ENCODE data around the gene OR1D5. TPM values are rescaled to one million over a fixed set of nuclear protein-coding genes. Genes with fewer than 3 reads are reported as not detected.
A peak's percentile ranks its signal among the peaks of the same experiment; 100 is the strongest.

Gene OR1D5
- total RNA-seq, 2 donors from 2014 or later: not detected

DNA sequence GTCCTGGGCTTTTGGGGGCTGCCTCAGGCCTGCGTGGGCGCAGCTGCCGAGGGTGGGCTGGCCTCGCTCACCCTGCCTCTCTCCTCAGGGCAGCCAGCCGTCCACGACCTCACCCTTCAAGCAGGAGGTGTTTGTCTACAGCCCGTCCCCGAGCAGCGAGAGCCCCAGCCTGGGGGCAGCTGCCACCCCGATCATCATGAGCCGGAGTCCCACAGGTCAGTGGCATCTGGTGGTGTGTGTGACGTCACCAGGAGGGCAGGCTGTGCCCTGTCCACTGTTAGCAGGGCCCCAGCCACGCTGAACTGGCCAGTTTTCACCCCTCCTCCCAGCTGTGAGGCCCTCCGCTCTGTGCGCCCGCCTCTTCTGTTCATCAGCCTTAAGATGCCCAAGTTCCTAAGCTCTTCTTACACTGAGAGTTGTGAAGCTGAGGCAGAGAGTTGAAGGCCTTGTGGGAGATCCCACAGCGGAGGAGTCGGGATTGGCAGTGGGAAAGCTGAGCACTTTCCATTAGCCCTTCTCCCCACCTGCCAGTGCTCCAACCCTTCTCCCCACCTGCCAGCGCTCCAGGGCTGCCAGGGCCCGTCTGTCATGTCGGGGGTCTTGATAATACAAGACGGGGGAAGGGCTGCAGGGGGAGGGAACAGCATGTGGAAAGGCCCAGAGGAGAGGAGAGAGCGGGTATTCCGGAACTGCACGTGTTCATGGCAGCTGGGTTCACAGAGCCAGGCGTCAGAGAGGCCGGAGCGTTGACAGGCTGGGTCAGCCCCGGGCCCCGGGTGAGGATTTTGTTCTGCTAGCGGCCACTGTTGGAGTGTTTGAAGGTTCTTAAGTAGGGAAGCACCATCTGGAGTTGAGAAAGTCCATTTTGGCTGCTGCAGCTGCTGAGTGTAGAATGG is 36.3 kb downstream of the OR1D5 start:
- Mint-ChIP-seq H3K4me3 (no peak overlapping the region), H3K27ac (no peak overlapping the region), H3K27me3 (no peaks in the 10 kb centered on the region), H3K36me3 (peaks cover 22% of the 10 kb centered on the region), H3K9me3 (peaks cover 9% of the 10 kb centered on the region), H3K4me1 (ENCODE audit: low read depth in 2 of 2) (peaks cover 15 to 17% of the 10 kb centered on the region in 2 donors)
- DNase-seq (ENCODE audit: low spot score): no peak
- ATAC-seq: no peak

DNA sequence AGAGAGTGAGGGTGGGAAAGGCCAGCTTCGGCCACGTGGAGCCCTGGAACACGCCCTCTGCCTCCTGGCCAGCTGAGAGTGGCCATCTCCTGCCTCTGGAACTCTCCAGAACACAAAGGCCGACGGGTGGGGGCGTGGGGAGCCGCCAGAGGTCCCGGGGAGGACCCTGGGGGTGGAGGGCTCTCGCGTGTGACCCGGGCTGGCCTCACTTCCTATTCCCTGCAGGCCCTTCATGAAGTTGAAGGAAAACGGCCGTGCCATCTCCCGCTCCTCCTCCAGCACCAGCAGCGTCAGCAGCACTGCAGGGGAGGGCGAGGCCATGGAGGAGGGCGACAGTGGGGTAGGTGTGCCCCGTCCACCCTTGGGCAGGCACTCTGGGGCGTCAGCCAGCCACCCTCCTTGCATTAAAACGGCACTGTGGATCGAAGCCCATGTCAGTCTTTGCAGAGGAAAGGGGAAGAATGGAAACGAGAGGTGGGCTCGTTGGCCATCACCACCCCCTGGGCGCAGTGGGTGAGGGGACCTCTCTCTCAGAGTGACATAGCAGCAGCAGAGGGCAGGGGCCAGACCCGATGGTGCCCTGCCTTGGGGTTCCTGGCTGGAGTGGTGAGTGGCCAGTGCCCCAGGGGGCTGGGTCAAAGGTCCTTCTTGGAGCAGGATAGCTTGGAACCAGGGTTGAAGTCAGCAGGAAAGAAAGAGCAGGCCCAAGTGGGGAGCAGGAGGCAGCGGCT is 37.1 kb downstream of the OR1D5 start:
- Mint-ChIP-seq H3K4me1 (ENCODE audit: low read depth in 2 of 2) (peaks cover 15 to 20% of the 10 kb centered on the region in 2 donors), H3K9me3 (peaks cover 9% of the 10 kb centered on the region), H3K27ac (no peak overlapping the region), H3K36me3 (peaks cover 23% of the 10 kb centered on the region), H3K4me3 (no peak overlapping the region), H3K27me3 (no peaks in the 10 kb centered on the region)
- ATAC-seq: no peak
- DNase-seq (ENCODE audit: low spot score): peak; percentile 44

DNA sequence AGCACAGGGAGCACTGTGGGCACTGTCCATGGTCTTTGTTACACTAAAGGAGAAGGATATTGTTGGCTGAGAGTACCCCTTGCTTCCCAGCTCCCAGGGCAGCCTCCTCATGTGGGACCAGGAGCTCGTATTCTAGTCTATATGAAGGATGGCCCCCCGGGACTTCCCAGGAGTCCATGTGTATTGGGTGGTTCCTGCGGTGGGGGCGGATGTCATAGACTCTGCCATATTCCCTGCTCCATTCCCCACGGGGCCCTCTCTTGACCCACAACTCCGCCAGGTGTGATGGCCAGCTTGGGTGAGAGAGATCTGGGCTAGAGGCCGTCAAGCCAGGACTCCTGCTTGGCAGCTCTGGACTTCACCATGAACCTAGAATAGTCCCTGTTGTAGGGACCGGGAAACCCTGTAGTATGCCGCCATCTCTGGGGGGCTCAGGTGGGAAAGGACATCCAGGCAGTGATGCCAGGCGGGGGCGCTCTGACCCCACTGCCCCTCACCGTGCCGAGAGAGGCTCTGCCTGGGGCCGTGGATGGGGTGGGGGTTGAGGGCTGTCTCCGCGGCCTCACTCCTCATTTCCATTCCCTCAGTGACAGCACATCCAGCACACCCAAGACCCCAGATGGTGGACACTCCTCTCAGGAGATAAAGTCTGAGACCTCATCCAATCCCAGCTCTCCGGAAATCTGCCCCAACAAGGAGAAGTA is 37.8 kb downstream of the OR1D5 start:
- no peaks in the 10 kb centered on the region for H3K27me3 Mint-ChIP-seq
- H3K36me3 Mint-ChIP-seq: peaks cover 30% of the 10 kb centered on the region
- DNase-seq (ENCODE audit: low spot score) (peak; percentile 52), ATAC-seq (no peak)
- peaks cover 15 to 20% of the 10 kb centered on the region in 2 donors for H3K4me1 Mint-ChIP-seq (ENCODE audit: low read depth in 2 of 2)
- H3K9me3 Mint-ChIP-seq: peaks cover 9% of the 10 kb centered on the region
- H3K27ac Mint-ChIP-seq: no peak overlapping the region
- H3K4me3 Mint-ChIP-seq: no peak overlapping the region

DNA sequence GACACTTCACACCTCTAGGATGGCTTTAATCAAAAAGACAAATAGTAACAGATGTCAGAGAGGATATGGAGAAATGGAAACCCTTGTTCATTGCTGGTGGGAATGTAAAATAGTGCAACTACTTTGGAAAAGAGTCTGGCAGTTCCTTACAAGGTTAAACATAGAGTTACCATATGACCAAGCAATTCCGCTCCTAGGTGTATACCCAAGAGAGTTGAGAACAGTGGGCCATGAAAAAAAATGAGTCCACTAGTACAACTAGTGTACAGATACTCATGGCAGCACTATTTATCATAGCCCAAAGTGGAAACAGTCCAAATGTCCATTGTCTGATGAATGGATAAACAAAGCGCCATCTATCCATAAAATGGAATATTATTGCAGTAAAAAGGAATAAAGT is 39.1 kb downstream of the OR1D5 start:
- H3K27ac Mint-ChIP-seq: no peak overlapping the region
- DNase-seq (ENCODE audit: low spot score) (no peak), ATAC-seq (no peak)
- peaks cover 9% of the 10 kb centered on the region for H3K9me3 Mint-ChIP-seq
- H3K4me1 Mint-ChIP-seq (ENCODE audit: low read depth in 2 of 2): peaks cover 15 to 20% of the 10 kb centered on the region in 2 donors
- peaks cover 30% of the 10 kb centered on the region for H3K36me3 Mint-ChIP-seq
- H3K27me3 Mint-ChIP-seq: no peaks in the 10 kb centered on the region
- H3K4me3 Mint-ChIP-seq: no peak overlapping the region

DNA sequence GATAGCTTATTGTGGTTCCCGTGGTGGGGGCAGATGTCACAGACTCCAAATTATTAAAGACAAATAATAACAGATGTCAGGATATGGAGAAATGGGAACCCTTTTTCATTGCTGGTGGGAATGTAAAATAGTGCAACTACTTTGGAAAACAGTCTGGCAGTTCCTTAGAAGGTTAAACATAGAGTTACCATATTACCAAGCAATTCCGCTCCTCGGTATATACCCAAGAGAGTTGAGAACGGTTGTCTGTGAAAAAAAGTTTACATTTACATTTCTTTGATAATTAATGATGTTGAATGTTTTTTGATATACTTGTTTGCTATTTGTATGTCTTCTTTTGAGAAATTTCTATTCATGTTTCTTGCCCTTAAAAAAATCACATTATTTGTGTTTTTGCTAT is 41.2 kb downstream of the OR1D5 start:
- H3K4me3 Mint-ChIP-seq: no peak overlapping the region
- ATAC-seq: no peak
- H3K36me3 Mint-ChIP-seq: peaks cover 26% of the 10 kb centered on the region
- no peaks in the 10 kb centered on the region for H3K27me3 Mint-ChIP-seq
- DNase-seq (ENCODE audit: low spot score): no peak
- peaks cover 9% of the 10 kb centered on the region for H3K9me3 Mint-ChIP-seq
- H3K27ac Mint-ChIP-seq: peak overlapping the region in 1 of 2 donors; percentile 28
- peaks cover 15 to 18% of the 10 kb centered on the region in 2 donors for H3K4me1 Mint-ChIP-seq (ENCODE audit: low read depth in 2 of 2)

DNA sequence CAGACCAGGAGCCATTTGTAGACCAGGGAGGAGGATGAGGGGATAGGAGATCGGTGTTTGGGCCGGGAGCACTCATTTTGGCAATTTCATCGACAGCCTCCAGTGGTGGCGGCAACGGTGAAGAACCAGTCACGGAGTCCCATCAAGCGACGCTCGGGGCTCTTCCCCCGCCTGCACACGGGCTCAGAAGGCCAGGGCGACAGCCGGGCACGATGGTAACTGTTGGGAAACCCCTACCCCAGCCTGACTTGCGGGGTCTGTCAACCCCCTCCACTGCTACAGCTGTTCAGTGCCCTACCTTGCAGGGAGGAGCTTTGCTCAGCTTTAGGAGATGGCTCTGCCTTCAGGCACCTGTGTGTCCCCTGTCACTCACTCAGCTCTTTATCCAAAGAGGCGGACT is 43.0 kb downstream of the OR1D5 start:
- DNase-seq (ENCODE audit: low spot score): peak; percentile 23
- Mint-ChIP-seq H3K27me3 (no peaks in the 10 kb centered on the region), H3K4me1 (ENCODE audit: low read depth in 2 of 2) (peaks cover 15% of the 10 kb centered on the region in 2 donors), H3K4me3 (no peak overlapping the region), H3K9me3 (peaks cover 9% of the 10 kb centered on the region), H3K27ac (no peak overlapping the region), H3K36me3 (peaks cover 26% of the 10 kb centered on the region)
- no peak for ATAC-seq

DNA sequence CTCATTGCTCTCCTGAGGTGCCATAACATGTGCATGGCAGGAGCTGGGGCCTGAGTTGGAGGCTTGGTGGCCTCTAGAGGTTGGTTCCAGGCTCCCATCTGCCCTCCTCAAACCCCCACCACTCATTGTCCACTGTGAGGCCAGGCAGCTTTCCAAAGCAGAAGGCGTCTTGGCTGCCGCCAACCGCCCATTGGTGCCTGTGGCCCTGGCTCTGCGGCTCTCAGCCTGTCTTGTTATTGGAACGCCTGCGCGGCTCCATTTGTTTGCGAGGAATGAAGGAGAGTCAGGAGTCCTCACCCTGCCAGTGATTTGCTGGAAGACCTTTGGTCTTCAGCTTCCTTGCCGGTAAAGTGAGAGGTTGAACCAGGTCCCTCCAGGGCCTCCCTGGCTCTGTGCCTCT is 43.6 kb downstream of the OR1D5 start:
- H3K27me3 Mint-ChIP-seq: no peaks in the 10 kb centered on the region
- H3K27ac Mint-ChIP-seq: no peak overlapping the region
- peaks cover 15% of the 10 kb centered on the region in 2 donors for H3K4me1 Mint-ChIP-seq (ENCODE audit: low read depth in 2 of 2)
- peaks cover 9% of the 10 kb centered on the region for H3K9me3 Mint-ChIP-seq
- peaks cover 26% of the 10 kb centered on the region for H3K36me3 Mint-ChIP-seq
- DNase-seq (ENCODE audit: low spot score): peak; percentile 12
- no peak overlapping the region for H3K4me3 Mint-ChIP-seq
- ATAC-seq: no peak

DNA sequence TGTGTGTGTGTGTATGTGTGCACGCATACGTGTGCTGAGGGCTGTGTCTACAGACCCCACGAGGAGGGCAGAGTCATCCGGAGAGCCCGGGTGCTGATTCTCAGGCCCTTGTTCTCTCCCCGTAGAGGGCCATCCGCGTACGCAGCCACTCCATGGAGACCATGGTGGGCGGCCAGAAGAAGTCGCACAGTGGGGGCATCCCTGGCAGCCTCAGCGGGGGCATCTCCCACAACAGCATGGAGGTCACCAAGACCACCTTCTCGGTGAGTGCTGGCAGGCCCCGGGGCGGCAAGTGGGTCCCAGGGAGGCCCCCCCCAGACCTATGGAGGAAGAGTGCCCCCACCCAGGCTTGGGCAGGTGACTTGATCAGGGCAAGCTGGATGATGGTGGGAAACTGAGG is 45.5 kb downstream of the OR1D5 start:
- Mint-ChIP-seq H3K27ac (no peak overlapping the region), H3K4me3 (no peak overlapping the region), H3K4me1 (ENCODE audit: low read depth in 2 of 2) (peaks cover 6 to 9% of the 10 kb centered on the region in 2 donors), H3K9me3 (peaks cover 5% of the 10 kb centered on the region), H3K27me3 (no peaks in the 10 kb centered on the region), H3K36me3 (peaks cover 15% of the 10 kb centered on the region)
- no peak for DNase-seq (ENCODE audit: low spot score)
- ATAC-seq: no peak

DNA sequence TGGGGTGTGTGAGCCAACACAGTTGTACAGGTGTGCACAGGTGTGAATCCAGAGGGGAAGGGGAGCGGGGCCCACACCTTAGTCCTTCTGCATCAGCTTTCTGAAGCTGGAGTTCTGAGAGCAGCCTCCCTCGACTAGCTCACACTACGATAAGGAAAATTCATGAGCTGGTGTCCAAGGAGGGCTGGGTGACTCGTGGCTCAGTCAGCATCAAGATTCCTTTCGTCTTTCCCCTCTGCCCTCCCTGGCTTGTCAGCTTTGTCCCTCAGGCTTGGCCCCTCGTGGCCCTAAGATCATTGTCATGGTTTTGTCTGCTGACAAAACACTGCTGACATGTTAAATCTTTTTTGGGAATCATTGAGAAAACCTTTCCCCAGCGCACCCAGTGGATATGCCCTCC is 47.5 kb downstream of the OR1D5 start:
- DNase-seq (ENCODE audit: low spot score): no peak
- Mint-ChIP-seq H3K9me3 (no peaks in the 10 kb centered on the region), H3K27me3 (no peaks in the 10 kb centered on the region), H3K4me1 (ENCODE audit: low read depth in 2 of 2) (no peaks in the 10 kb centered on the region), H3K27ac (no peak overlapping the region), H3K4me3 (no peak overlapping the region), H3K36me3 (peaks cover 3% of the 10 kb centered on the region)
- no peak for ATAC-seq

DNA sequence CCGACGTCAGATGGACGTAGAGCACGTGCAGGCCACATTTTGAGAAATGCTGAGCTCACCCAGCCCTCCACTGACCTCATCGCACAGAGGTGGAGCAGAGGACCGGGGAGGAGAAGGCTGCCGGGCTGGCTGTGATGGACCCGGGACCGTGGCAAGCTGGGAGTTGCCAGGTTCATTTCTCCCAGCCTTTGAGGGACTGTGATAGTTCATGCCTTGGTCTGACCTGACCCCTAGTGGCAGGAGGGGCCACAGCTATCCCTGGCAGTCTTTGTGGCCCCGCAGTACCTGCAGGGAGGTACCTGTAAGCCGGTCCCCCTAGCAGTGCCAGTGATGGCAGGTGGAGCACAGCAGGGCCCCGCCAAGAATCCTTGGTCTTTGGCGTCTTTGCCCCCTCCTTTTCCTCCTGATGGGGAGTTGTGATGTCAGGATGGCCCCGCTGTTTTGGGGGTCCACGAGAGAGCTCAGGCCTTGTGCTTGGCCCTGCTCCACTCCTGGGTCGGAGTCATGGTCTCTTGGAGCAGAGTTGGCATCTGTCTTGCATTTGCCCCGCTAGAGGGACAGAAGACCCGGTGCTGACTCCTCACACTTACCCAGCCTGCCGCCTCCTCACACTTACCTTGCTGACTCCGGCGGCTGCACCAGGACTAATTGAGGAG is 50.4 kb downstream of the OR1D5 start:
- no peak overlapping the region for H3K27ac Mint-ChIP-seq
- H3K4me1 Mint-ChIP-seq (ENCODE audit: low read depth in 2 of 2): no peaks in the 10 kb centered on the region
- H3K4me3 Mint-ChIP-seq: no peak overlapping the region
- no peaks in the 10 kb centered on the region for H3K9me3 Mint-ChIP-seq
- ATAC-seq (peak; percentile 68 to 89), DNase-seq (ENCODE audit: low spot score) (peak; percentile 72)
- H3K27me3 Mint-ChIP-seq: no peaks in the 10 kb centered on the region
- no peaks in the 10 kb centered on the region for H3K36me3 Mint-ChIP-seq

Other genes starting within 250 kb of the OR1D5 start
- gene OR1D2, start 40.8 kb upstream of the OR1D5 start, total RNA-seq: not detected
- gene OR1G1, start 63.9 kb upstream of the OR1D5 start, total RNA-seq: not detected
- gene OR1A2, start 133.9 kb upstream of the OR1D5 start, total RNA-seq: not detected
- not detected for gene OR1A1, start 144.1 kb upstream of the OR1D5 start, total RNA-seq
- gene OR3A1, start 234.8 kb upstream of the OR1D5 start, total RNA-seq: under 1 TPM in 1 of 2 donors, not detected in 1; 0.57 TPM

Data from natural killer cell treated with Interleukin-12 subunit alpha and Interleukin-12 subunit beta and Interleukin-15 and Interleukin-18, amount 100 ng/mL, for 72 hours (primary cell).